ENCODE measurements around the gene MRPL34. TPM values are rescaled to one million over a fixed set of nuclear protein-coding genes. Genes with fewer than 3 reads are reported as not detected.

MRPL34 gene
- total and polyA plus RNA-seq, 9 donors: 25.0 to 43.0 (median 35.5) TPM

DNA sequence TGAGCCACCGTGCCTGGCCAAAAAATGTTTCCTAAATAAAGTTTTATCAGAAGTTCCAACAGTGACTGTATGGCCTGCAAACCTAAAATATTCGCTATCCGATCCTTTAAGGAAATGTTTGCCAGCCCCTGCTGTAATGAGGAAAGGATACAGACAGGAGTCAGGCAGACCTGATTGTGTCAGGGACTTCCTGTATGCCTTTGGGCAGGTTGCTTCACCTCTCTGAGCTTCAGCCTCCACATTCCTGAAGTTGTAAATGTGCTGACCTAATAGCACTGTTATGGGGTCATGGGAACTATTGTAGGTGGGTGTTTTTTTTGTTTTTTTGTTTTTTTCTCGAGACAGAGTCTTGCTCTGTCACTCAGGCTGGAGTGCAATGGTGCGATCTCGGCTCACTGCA, 8.7 kb upstream of the MRPL34 start:
- no peak for DNase-seq
- H3K4me3 ChIP-seq (ENCODE audit: low read length): no peak overlapping the region
- H3K9me3 ChIP-seq (replicated peaks; ENCODE audit: control insufficient read depth, low read depth, low read length): peaks cover 2% of the 10 kb centered on the region
- H3K36me3 ChIP-seq (ENCODE audit: control insufficient read depth, insufficient read depth, low read length): peaks cover 12% of the 10 kb centered on the region
- H3K27ac ChIP-seq (ENCODE audit: low read length): no peak overlapping the region
- WGBS (ENCODE audit: insufficient coverage): 83% methylated on average over 3 of the region's 6 CpGs
- H3K27me3 ChIP-seq (ENCODE audit: control insufficient read depth, insufficient read depth, low read length): no peaks in the 10 kb centered on the region
- peaks cover 6% of the 10 kb centered on the region for H3K4me1 ChIP-seq (ENCODE audit: control insufficient read depth, insufficient read depth, low read length)

DNA sequence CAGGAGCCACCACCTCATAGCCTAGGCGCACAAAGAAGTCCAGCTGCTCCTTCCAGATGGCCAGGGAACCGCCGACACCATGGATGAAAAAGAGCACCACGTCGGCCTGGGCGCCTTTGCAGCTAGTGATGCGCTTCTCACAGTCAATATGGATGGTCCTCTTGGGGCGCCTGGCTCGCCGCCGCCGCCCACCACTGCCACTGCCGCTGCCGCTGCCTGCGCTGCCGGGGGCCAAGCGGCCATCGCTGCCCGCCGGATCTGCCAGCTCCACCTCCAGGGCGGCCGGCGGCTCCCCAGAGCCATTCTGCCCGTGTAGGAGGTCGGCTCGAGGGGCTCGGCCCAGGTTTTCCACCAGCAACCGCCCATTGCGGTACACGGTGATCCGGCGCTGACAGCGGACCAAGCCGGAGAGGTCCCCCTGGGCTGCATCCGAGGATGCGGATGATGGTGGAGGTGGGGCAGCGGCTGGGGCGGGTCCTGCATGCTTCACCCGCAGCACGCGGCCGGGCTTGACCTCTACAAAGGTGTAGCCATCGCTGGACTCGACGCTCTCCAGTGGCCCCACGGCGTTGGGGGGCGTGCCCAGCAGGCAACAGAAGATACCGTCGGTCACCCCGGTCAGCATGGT, 4.6 kb upstream of the MRPL34 start:
- WGBS (ENCODE audit: insufficient coverage): 92% methylated on average over 43 of the region's 51 CpGs
- DNase-seq: no peak
- Histone ChIP-seq H3K27me3 (ENCODE audit: control insufficient read depth, insufficient read depth, low read length) (no peaks in the 10 kb centered on the region), H3K4me1 (ENCODE audit: control insufficient read depth, insufficient read depth, low read length) (peaks cover 25% of the 10 kb centered on the region), H3K27ac (ENCODE audit: low read length) (no peak overlapping the region), H3K9me3 (replicated peaks; ENCODE audit: control insufficient read depth, low read depth, low read length) (peaks cover 2% of the 10 kb centered on the region), H3K36me3 (ENCODE audit: control insufficient read depth, insufficient read depth, low read length) (peaks cover 4% of the 10 kb centered on the region), H3K4me3 (ENCODE audit: low read length) (no peak overlapping the region)

DNA sequence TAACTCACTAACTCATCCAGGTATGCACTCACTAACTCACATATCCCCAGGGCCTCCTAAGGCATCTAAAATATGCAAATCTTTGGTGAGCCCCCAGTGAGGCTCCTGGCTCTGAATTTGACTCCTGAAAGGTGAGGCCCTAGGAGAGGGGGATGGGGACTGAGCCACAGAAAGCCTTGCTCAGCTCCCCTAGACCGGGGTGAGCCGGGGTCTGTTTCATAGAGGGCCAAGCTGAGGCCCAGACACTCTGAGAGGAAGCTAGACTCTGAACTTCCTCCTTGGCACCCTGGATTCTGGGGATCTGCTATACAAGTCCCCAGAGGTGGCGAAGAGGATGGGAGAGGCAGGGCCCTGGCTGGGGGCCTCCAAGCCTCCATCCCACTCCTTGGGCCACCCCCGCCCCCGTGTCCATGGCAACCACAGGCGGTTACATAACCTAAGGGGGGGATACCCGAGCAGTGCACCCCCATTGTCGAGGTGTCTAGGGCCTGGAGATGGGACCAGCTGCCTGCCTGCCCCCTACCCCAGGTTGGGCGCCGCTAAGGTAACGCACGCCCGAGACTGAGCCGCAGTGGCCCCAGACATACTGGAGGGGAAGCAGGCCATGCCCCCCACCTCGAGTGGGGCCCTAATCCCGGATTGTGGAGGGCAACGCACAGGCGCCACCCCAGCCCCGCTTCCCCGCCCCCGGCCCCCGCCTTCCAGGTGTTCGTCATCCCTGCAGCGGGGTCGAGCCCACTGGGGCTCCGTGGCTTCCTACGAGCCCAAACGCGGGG, 3.1 kb upstream of the MRPL34 start:
- DNase-seq: peak; percentile 54
- peaks cover 2% of the 10 kb centered on the region for H3K9me3 ChIP-seq (replicated peaks; ENCODE audit: control insufficient read depth, low read depth, low read length)
- peaks cover 4% of the 10 kb centered on the region for H3K36me3 ChIP-seq (ENCODE audit: control insufficient read depth, insufficient read depth, low read length)
- H3K27ac ChIP-seq (ENCODE audit: low read length): peak overlapping the region; percentile 52
- WGBS (ENCODE audit: insufficient coverage): 8% methylated on average over 27 of the region's 29 CpGs
- H3K27me3 ChIP-seq (ENCODE audit: control insufficient read depth, insufficient read depth, low read length): no peaks in the 10 kb centered on the region
- peak overlapping the region; percentile 80 for H3K4me3 ChIP-seq (ENCODE audit: low read length)
- H3K4me1 ChIP-seq (ENCODE audit: control insufficient read depth, insufficient read depth, low read length): peaks cover 29% of the 10 kb centered on the region

DNA sequence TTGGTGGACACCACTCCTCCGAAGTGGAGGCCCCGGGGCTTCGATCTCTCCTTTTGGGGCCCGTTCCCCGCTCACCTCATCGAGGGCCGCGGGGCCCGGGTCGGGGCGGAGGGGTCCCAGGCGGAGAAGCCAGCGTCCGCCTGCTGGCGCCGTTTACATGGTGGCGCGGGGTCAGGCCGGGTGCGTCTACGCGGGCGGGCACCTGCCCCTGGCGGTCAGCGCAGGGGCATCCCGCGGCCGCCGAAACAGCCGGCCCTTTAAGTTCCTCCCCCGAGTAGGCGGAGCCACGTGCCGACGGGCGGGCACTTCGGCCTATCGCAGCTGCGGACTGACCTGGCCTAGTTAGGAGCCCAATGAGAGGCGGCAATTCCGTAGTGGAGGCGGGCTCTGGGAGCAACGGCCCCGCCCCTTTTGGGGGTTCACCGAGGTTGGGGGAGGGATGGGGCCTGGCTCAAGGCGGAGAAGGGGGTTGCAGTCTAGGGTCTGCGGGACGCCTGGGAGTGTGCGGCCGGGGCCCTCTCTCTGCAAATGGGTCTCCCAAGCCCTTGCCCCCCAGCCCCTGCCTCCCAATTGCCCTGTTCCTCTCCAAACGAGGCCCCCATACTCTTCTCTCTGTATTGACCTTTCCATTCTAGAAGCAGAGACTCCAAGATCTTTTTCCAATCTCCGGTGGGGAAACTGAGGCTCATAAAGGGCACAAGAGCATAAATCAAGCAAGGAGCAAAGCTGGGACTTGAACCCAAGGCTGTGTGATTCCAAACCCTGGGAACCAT, 2.3 kb upstream of the MRPL34 start, which contains the start of gene ABHD8:
Gene ABHD8, minus strand, starts transcription at position 259 of the 773 bp plus-strand sequence. CDS start 1,809 bp downstream, outside the sequence.
- Histone ChIP-seq H3K9me3 (replicated peaks; ENCODE audit: control insufficient read depth, low read depth, low read length) (no peaks in the 10 kb centered on the region), H3K27me3 (ENCODE audit: control insufficient read depth, insufficient read depth, low read length) (no peaks in the 10 kb centered on the region), H3K4me1 (ENCODE audit: control insufficient read depth, insufficient read depth, low read length) (peaks cover 29% of the 10 kb centered on the region), H3K4me3 (ENCODE audit: low read length) (peak within 1 kb of the TSS; percentile 80), H3K27ac (ENCODE audit: low read length) (peak within 1 kb of the TSS; percentile 52), H3K36me3 (ENCODE audit: control insufficient read depth, insufficient read depth, low read length) (peaks cover 1% of the 10 kb centered on the region)
- WGBS (ENCODE audit: insufficient coverage): under 1% methylated on average over 51 of the region's 52 CpGs
- DNase-seq: peak; percentile 98

DNA sequence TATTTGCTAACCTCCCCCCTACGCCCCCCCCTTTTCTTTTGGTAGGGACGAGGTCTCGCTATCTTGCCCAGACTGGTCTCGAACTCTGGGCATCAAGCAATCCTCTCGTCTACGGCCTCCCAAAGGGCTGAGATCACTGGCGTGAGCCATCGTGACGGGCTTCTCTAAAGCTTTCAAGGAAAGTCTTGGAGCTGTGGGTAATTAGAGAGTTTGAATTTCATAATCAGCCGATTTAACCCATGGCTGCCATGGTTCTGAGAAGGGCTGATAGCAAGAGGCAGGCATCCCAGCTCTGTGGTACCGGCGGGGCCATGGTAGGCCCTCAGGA, 1.8 kb upstream of the MRPL34 start:
- DNase-seq: no peak

DNA sequence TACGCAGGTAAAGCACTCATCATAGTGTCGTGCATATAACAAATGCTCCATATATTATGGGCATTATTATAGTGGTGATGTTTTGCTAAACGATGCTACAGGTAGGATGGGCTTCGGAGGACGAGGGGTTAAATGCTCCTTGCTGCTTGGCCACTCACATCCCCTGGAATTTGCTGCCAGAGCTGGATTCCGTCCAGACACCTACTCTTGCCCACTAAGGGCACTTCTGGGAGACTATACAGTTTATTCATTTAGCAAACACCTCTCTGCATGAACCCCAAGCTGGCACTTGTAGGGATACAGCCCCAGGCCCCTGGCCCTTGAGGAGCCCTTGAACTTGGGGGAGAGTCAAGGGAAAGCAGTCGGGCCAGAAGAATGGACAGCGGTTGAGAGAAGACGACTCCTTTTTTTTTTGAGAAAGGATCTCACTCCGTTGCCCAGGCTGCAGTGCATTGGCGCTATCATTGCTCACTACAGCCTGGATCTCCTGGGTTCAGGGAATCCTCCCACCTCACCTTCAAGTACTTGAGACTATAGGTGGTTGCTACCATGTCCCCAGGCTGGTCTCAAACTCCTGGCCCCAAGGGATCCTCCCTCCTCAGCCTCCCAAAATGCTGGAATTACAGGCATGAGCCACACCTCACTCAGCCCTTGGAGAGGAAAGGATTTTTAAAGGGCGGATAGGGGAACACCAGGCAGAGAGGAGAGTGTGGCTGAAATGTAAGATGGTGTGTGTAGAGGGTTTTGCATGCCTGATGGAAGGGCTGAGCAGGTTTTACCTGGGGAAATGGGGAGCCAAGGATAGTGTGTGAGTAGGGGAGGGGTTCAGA, 1.1 kb upstream of the MRPL34 start:
- no peaks in the 10 kb centered on the region for H3K27me3 ChIP-seq (ENCODE audit: control insufficient read depth, insufficient read depth, low read length)
- no peaks in the 10 kb centered on the region for H3K9me3 ChIP-seq (replicated peaks; ENCODE audit: control insufficient read depth, low read depth, low read length)
- no peaks in the 10 kb centered on the region for H3K36me3 ChIP-seq (ENCODE audit: control insufficient read depth, insufficient read depth, low read length)
- peaks cover 32% of the 10 kb centered on the region for H3K4me1 ChIP-seq (ENCODE audit: control insufficient read depth, insufficient read depth, low read length)
- H3K4me3 ChIP-seq (ENCODE audit: low read length): no peak overlapping the region
- H3K27ac ChIP-seq (ENCODE audit: low read length): peak overlapping the region; percentile 74
- WGBS (ENCODE audit: insufficient coverage): 42% methylated on average over 6 of the region's 12 CpGs
- no peak for DNase-seq

More for the DNA sequence above, 1.8 kb upstream of the MRPL34 start:
- peaks cover 30% of the 10 kb centered on the region for H3K4me1 ChIP-seq (ENCODE audit: control insufficient read depth, insufficient read depth, low read length)
- no peaks in the 10 kb centered on the region for H3K9me3 ChIP-seq (replicated peaks; ENCODE audit: control insufficient read depth, low read depth, low read length)
- H3K27ac ChIP-seq (ENCODE audit: low read length): no peak overlapping the region
- no peaks in the 10 kb centered on the region for H3K36me3 ChIP-seq (ENCODE audit: control insufficient read depth, insufficient read depth, low read length)
- WGBS (ENCODE audit: insufficient coverage): 46% methylated on average over 10 of the region's 12 CpGs
- H3K27me3 ChIP-seq (ENCODE audit: control insufficient read depth, insufficient read depth, low read length): no peaks in the 10 kb centered on the region
- no peak overlapping the region for H3K4me3 ChIP-seq (ENCODE audit: low read length)

DNA sequence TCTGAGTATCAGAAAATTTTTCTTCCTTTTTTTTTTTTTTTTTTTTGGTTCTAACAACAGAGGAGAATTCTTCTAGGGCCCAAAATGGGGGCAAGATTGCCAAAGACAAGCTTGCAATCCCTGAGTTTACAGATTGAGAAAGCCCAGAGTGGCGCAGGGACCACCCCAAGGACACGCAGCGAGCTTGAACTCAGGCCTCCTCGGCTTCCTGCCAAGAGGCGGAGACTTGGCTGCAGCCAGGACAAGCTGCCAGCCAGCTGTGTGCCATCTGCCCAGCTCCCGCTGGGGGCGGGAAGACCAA, 506 bp upstream of the MRPL34 start:
- Histone ChIP-seq H3K4me3 (ENCODE audit: low read length) (peak overlapping the region; percentile 50), H3K4me1 (ENCODE audit: control insufficient read depth, insufficient read depth, low read length) (peaks cover 35% of the 10 kb centered on the region), H3K27ac (ENCODE audit: low read length) (peak overlapping the region; percentile 74), H3K9me3 (replicated peaks; ENCODE audit: control insufficient read depth, low read depth, low read length) (no peaks in the 10 kb centered on the region), H3K27me3 (ENCODE audit: control insufficient read depth, insufficient read depth, low read length) (no peaks in the 10 kb centered on the region), H3K36me3 (ENCODE audit: control insufficient read depth, insufficient read depth, low read length) (no peaks in the 10 kb centered on the region)
- WGBS (ENCODE audit: insufficient coverage): 8% methylated on average over 7 of the region's 7 CpGs
- no peak for DNase-seq

DNA sequence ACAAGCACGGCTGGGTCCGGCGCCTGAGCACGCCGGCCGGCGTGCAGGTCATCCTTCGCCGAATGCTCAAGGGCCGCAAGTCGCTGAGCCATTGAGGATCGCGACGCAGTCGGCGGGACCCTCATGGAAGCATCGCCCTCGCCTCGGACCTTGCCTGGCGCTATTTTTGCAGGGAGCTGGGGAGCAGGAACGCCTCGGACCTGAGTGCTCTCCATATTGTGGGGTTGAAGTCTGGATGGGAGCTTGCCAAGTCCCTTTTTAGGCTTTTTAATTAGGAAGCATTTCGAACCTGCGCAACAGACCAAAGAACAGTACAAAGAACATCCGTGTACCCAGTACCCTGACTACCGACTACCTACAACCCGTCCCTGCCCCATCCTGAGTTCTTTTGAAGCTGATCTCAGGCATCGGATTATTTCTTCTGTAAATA, 628 bp downstream of the MRPL34 start:
- peaks cover 41% of the 10 kb centered on the region for H3K4me1 ChIP-seq (ENCODE audit: control insufficient read depth, insufficient read depth, low read length)
- H3K9me3 ChIP-seq (replicated peaks; ENCODE audit: control insufficient read depth, low read depth, low read length): no peaks in the 10 kb centered on the region
- under 1% methylated on average over 21 of the region's 28 CpGs for WGBS (ENCODE audit: insufficient coverage)
- peaks cover 1% of the 10 kb centered on the region for H3K36me3 ChIP-seq (ENCODE audit: control insufficient read depth, insufficient read depth, low read length)
- peak overlapping the region; percentile 74 for H3K27ac ChIP-seq (ENCODE audit: low read length)
- no peaks in the 10 kb centered on the region for H3K27me3 ChIP-seq (ENCODE audit: control insufficient read depth, insufficient read depth, low read length)
- no peak for DNase-seq
- H3K4me3 ChIP-seq (ENCODE audit: low read length): peak overlapping the region; percentile 50

DNA sequence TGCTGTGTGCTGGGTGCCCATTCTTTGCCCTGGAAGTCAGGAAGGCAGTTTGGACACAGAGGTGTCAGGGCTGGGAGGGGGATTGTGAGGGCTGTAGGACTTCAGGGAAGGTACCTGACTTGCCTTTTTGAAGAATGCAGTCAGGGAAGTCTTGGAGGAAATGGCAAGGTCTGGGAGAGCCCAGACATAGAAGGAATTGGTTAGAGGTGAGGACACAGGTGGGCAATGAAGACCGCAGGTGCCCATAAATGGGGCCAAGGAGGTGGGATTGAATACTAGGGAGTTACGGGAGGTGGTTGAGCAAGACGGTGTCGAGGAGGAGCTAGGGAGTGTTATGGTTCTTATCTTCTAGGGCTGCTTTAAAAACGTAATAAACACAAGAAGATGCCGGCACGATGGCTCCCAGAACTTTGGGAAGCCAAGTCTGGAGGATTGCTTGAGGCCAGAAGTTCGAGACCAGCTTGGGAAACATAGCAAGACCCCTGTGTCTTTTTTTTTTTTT, 2.3 kb downstream of the MRPL34 start:
- Histone ChIP-seq H3K27ac (ENCODE audit: low read length) (no peak overlapping the region), H3K4me3 (ENCODE audit: low read length) (no peak overlapping the region), H3K27me3 (ENCODE audit: control insufficient read depth, insufficient read depth, low read length) (no peaks in the 10 kb centered on the region), H3K4me1 (ENCODE audit: control insufficient read depth, insufficient read depth, low read length) (peaks cover 36% of the 10 kb centered on the region), H3K36me3 (ENCODE audit: control insufficient read depth, insufficient read depth, low read length) (peaks cover 13% of the 10 kb centered on the region), H3K9me3 (replicated peaks; ENCODE audit: control insufficient read depth, low read depth, low read length) (no peaks in the 10 kb centered on the region)
- WGBS (ENCODE audit: insufficient coverage): 87% methylated on average over 8 of the region's 8 CpGs
- DNase-seq: no peak

All from muscle of leg (tissue), 11 donors.